Activated CD8-positive, alpha-beta memory T cell treated with anti-CD3 and anti-CD28 coated beads for 1 hour (primary cell): ENCODE results near the gene CLTCL1.

ENCODE experiments used
- DNase-seq, 2 donors: peaks; one replicate each; pipeline ENCODE4 v3.0.0-alpha.2; 2020; ENCODE audit warnings: low read depth in 1 of 2; ENCODE audit errors: extremely low read depth in 1 of 2

Gene CLTCL1

DNA sequence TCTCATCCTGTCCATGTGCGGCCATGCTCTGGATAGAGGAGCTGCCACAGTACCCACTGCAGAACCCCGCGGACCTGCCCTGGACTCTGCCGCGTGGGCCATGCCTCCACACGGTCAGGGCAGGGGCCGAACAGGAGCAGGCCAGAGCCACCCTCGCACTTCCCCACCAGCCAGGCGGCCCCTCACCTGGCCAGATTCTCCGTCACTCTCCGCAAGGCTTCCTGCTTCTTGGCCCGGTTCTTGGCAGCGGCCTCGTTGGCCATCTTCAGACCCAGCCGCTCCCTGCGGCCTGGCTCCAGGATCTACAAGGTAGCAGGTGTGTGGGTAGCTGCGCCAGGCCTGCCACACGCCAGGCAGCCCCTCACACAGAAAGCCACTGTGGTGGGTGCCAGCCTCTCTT lies 156.6 kb downstream of the CLTCL1 start:
- no peak for DNase-seq

DNA sequence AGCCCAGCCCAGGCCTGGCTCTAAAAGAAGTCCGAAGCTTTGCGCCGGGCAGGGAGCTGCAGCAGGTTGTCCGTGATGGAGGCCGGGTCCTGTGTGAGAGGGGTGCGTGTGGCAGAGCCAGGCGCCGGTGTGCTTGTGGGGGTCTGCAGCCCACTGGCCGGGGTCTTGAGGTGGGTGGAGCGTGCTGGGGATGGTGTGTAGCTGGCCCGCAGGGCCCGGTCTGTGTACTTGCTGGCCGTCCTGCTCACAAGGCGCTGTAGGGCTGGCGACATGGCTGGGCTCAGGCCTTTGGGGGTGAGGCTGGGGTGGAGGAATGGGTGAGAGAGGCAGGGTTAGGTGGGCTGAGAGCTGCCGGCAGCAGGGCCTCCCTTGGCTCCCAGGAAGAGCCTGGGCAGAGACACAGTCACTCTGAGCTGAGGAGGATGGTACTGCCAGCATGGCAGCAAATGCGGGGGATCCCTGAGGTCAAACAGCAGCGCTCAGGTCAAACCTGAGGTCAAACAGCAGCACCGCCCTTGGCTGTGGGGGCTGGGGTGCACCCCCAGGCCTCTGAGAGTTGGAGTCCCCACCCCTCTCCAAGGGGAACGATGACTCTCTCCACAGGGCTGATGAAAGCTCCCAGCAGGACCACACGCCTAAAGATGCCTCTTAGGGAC lies 157.2 kb downstream of the CLTCL1 start:
- no peak for DNase-seq

DNA sequence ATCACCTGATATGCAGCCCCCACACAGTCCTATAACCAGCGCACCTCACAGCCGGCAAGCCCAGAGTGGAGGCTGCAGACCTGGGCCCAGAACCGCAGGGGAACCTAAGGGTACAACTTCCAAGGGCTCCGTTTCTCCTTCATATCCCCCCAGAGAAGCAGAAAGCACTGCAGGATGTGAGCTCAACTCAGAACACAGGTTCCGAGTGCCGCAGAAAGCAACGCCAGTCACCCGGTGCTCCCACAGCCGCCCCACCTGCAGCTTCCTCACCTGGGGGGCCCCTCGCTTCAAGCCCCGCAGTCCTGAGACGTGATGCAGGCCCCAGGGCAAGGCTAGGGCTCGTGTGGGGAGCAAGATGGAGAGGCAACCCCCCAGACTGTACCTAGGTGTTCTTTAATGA lies 158.0 kb downstream of the CLTCL1 start:
- no peak for DNase-seq

DNA sequence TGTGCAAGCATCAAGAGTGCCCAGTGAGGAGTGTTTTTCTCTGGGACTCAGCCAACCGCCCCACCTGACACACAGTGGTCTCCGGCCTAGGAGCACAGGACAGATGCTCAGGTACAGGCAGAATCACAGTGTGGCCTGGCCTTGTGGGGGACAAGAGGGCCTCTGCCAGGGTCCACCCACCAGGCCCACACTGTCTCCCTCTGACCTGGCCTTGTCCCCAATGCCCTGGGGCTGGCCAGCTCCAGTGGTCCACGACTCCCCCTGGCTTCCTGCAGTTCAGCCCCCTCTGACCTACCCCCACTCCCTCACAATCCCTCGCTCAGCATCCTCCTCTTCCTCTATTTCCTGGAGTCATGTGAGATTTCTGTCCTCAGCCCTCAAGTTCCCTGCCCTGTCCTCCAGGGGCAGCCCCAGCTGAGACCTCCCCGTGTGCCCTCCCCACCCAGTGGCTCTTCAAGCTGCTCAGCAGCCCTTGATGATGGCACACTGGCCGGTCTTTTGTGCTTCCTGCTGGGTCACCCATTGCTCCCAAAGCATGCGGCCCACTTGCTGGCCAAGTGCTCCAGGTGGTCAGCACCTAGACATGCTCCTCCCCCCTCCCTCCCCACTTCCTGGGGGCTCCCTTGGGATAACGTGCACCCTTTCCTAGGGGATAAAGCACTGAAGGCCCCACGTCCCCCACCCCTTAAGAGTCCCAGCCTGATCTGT lies 158.7 kb downstream of the CLTCL1 start:
- no peak for DNase-seq

DNA sequence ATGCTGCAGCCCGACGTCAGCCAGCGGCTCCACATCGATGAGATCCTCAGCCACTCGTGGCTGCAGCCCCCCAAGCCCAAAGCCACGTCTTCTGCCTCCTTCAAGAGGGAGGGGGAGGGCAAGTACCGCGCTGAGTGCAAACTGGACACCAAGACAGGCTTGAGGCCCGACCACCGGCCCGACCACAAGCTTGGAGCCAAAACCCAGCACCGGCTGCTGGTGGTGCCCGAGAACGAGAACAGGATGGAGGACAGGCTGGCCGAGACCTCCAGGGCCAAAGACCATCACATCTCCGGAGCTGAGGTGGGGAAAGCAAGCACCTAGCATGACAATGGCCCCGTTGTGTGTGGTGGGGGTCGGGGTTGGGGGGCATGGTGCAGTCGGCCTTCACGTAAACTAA lies 159.4 kb downstream of the CLTCL1 start:
- DNase-seq: no peak

DNA sequence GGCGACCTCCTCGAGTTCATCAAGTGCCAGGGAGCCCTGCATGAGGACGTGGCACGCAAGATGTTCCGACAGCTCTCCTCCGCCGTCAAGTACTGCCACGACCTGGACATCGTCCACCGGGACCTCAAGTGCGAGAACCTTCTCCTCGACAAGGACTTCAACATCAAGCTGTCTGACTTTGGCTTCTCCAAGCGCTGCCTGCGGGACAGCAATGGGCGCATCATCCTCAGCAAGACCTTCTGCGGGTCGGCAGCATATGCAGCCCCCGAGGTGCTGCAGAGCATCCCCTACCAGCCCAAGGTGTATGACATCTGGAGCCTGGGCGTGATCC lies 159.9 kb downstream of the CLTCL1 start:
- no peak for DNase-seq

DNA sequence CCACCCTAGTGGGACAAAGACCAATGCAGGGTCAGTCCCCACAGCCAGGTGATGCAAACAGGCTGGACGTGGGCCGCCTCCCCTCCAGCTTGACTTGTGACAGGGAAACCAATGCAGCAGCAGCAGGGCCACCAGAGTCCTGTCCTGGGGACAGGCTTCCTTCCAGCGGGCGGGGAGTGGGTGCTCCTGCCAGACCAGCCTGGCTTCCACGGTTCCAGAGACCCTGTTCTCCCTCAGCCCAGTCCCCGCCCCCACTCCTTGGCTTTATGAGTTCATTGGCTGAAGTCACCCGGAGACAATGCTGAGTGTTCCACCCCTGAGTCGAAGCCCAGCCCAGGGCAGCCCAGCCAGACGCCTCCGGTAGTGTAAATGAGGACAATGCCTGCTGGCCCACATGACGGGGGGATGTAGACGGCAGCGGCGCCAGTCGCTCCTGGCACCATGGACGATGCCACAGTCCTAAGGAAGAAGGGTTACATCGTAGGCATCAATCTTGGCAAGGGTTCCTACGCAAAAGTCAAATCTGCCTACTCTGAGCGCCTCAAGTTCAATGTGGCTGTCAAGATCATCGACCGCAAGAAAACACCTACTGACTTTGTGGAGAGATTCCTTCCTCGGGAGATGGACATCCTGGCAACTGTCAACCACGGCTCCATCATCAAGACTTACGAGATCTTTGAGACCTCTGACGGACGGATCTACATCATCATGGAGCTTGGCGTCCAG lies 160.4 kb downstream of the CLTCL1 start, which contains the start of gene TSSK2:
Gene TSSK2, plus strand, starts transcription at position 350 of the 726 bp plus-strand sequence. Its CDS starts 92 bp downstream, at position 442.
- DNase-seq: no peak

DNA sequence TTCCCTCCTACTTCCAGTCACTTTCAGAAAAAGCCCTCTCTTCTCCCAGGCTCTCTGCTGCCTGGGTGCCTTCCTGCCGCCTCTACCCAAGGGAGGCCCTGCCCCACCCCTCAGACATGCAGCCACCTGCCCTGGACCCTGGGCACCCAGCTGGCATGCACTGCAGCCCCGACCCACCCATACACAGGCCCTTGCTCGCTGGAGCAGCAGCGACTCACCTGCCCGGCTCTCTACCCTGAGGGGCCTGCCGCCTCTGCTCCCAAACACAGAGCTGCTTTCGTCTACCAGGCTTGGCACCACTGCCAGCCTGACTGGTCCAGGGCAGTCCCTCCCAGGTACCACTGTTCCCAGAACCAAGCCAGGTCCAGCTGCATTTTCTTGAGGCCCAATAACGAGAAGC lies 161.6 kb downstream of the CLTCL1 start:
- DNase-seq: no peak
